GM18870 (cell line): ENCODE results near the gene AKNA.
"Not testable (repeated sequence)": the region's sequence is repeated elsewhere in the genome, so short reads cannot be mapped to it uniquely, and the experiment has no call there.

Source experiments
- ATAC-seq: cut with Tn5 transposase; IDR thresholded peaks from one replicate; pipeline ENCODE4 v1.9.1; 2021; ENCODE audit warnings: moderate library complexity; ENCODE audit not compliant: unreplicated experiment

The AKNA gene

GRCh38 chr9:114325684-114326254 lies 62.0 kb downstream of the AKNA start:
- not testable (repeated sequence) for ATAC-seq

GRCh38 chr9:114324965-114325364 lies 62.8 kb downstream of the AKNA start:
- not testable (repeated sequence) for ATAC-seq

GRCh38 chr9:114324492-114324891 lies 63.3 kb downstream of the AKNA start:
- ATAC-seq = no peak

DNA sequence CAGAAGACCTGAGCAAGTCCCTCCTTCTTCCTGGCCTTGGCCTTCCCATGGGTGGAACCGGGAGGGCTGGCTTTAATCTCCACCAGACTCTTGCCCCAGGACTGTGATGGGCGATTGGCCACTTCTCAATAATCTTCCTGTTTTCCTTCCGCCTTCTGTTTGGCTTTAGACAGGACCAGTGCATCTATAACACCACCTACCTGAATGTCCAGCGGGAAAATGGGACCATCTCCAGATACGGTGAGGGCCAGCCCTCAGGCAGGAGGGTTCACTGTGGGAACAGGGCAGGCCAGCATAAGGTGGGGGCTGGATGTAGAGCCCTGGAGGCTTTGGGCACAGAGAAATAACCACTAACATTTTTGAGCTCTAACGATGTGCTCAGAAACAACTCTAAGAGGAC lies 63.9 kb downstream of the AKNA start:
- not testable (repeated sequence) for ATAC-seq

GRCh38 chr9:114322831-114323531 lies 64.8 kb downstream of the AKNA start, which contains the start of gene ORM1:
Gene ORM1 (plus strand): TSS chr9:114323098. CDS start chr9:114323134, 36 bp downstream.
- not testable (repeated sequence) for ATAC-seq

DNA sequence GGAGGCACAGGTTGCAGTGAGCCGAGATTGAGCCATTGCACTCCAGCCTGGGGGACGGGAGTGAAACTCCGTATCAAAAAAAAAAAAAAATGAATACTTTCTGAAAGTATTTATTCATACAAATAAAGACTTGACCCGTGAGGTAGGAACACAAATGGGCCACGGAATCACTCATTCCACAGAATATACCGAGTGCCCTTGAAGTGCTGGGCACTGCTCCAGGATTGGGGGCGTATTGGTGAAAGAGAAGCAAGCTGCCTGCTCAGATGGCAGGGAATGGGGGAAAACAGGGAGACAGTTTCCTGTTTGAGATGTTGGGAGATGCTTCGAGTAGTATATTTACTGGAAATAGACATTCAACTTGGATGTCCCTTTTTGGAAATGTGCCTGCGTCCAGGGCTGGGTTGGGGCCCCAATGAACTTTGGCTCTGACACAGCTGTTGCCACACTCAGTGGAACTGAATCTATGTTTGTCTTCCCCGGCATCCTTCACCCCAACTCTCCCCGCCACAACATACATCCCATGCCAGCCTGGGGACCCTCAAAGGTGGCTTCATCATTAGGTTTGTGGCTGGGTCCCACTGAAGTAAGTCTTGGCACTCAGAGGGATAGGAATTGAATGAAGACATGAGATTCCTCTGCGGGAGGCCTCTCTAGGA lies 65.5 kb downstream of the AKNA start:
- ATAC-seq = not testable (repeated sequence)

DNA sequence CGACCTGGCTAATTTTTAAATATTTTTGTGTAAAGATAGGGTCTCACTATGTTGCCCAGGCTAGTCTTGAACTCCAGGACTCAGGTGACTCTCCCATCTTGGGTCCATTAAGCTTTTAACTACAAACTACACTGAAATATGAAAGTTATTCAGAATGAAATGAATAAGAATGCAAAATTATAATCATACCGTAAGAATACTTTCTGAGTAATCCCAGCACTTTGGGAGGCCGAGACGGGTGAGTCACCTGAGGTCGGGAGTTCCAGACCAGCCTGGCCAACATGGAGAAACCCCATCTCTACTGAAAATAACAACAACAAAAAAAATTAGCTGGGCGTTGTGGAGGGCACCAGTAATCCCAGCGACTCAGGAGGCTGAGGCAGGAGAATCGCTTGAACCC lies 66.0 kb downstream of the AKNA start:
- ATAC-seq = no peak

GRCh38 chr9:114320710-114321109 lies 67.1 kb downstream of the AKNA start:
- not testable (repeated sequence) for ATAC-seq

DNA sequence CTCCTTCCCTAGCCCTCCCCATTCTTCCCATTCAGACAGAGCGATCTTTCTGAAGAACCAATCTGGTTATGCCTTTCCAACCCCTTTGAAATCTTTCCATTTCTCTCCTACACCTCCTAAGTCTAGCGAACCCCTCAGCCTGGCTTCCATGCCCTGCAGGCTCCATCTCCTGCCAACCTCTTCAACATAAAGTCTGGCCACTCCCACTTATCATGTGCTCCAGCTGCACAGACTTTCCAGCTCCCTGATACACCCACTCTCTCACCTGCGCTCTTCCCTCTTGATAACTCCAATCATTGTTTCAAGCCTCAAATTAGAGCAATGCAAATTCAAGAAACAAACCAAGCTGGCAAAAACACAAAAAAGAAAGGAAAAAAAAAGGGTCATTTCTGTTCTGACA lies 68.6 kb downstream of the AKNA start:
- ATAC-seq = no peak

DNA sequence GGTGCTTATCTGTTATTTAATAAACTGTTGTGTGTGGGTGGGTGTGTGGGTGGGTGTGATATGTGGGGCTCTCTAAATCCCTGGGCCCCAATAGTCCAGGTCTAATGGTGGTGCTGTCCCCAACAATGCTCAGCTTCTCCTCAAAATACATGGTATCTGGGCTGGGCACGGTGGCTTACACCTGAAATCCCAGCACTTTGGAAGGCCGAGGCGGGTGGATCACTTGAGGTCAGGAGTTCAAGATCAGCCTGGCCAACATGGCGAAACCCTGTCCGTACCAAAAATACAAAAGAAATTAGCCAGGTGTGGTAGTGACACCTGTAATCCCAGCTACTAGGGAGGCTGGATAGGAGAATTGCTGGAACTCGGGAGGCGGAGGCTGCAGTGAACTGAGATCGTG lies 69.4 kb downstream of the AKNA start:
- ATAC-seq = no peak

- no peak for ATAC-seq
Measured at GRCh38 chr9:114317665-114318357, 70.0 kb downstream of the AKNA start.

- ATAC-seq = no peak
Measured at GRCh38 chr9:114316605-114317230, 71.1 kb downstream of the AKNA start.

DNA sequence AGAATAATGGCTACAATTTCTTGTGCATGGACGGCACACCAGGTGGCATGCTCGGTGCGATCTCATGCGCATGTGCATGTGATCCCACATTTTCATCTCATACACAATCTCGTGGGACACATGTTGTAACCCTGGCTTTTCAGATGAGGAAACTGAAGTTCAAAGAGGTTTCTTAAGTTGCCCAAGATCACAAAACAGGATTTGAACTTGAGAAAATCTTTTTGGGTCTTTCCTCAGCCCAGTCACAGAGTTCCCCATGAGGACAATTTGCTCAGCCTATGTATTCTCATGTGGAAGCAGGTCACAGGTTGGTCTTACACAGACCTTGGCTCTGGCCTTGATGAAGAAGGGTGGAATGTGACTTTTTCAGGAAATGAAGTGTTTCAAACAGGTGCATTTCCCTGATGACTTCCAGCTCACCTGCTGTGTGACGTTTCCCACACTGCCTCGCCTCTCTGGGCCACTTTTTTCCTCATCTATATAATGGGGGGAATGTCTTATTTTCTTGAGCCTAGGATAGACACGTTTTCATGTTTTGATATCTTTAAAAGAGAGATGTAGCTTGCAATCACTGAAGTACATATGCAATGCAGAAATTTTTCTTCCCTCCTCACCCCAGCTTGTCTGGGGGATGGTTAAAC lies 71.9 kb downstream of the AKNA start:
- no peak for ATAC-seq

GRCh38 chr9:114314881-114315722 lies 72.7 kb downstream of the AKNA start:
- no peak for ATAC-seq

GRCh38 chr9:114314256-114314867 lies 73.4 kb downstream of the AKNA start:
- ATAC-seq = no peak

GRCh38 chr9:114313186-114313585 lies 74.6 kb downstream of the AKNA start:
- no peak for ATAC-seq

- no peak for ATAC-seq
Measured at GRCh38 chr9:114312513-114312875, 75.3 kb downstream of the AKNA start.

GRCh38 chr9:114311571-114312512 lies 75.9 kb downstream of the AKNA start:
- no peak for ATAC-seq
